Thyroid gland (tissue), 4 donors: ENCODE data around the gene POLR3B.

Experiments used
- POLR2A ChIP-seq, 2 donors: fragments of 450-650 bp; IDR thresholded peaks; one replicate each; pipeline ENCODE4 v1.6.1; 2017; ENCODE audit warnings: antibody characterized with exemption in 2 of 2, mild to moderate bottlenecking in 2 of 2, moderate library complexity in 1 of 2
- TF ChIP-seq, protein P1 (sequence below), 6 experiments: fragments of 200-600 bp in 3 of 6; fragments of 450-650 bp in 3 of 6; sonication (generic) in 3 of 6; IDR thresholded peaks; one replicate each; pipeline ENCODE4 v1.5.1; 2016 to 2019; ENCODE audit warnings: antibody characterized with exemption in 6 of 6, mild to moderate bottlenecking in 2 of 6, inconsistent platforms in 1 of 6, moderate library complexity in 1 of 6

DNA sequence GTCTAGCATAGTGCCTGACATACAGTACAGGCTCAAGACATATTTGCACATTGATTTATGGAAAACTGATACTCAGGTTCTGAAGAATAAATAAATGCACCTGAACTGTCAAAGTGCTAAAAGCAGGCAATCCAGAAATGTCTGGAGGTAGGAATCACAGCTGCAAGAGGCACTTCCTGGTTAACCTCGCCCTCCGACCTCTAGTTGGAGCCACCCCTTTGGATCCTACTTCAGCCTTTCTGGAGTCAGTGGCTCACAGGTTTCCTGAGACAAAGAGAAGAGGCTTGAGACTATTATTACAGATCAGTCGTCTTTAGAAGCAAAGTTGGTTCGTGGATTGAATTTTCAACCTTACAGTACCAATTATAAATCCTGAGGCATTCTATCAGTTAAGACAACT, 42.0 kb upstream of the POLR3B start:
- TF ChIP-seq, protein P1, sequence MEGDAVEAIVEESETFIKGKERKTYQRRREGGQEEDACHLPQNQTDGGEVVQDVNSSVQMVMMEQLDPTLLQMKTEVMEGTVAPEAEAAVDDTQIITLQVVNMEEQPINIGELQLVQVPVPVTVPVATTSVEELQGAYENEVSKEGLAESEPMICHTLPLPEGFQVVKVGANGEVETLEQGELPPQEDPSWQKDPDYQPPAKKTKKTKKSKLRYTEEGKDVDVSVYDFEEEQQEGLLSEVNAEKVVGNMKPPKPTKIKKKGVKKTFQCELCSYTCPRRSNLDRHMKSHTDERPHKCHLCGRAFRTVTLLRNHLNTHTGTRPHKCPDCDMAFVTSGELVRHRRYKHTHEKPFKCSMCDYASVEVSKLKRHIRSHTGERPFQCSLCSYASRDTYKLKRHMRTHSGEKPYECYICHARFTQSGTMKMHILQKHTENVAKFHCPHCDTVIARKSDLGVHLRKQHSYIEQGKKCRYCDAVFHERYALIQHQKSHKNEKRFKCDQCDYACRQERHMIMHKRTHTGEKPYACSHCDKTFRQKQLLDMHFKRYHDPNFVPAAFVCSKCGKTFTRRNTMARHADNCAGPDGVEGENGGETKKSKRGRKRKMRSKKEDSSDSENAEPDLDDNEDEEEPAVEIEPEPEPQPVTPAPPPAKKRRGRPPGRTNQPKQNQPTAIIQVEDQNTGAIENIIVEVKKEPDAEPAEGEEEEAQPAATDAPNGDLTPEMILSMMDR (IDR thresholded peaks at IDR 0.05) = no peak
- no peak for TF ChIP-seq POLR2A (IDR thresholded peaks at IDR 0.05)
